ENCODE data around the gene SECISBP2. TPM values are rescaled to one million over a fixed set of nuclear protein-coding genes. Genes with fewer than 3 reads are reported as not detected.

SECISBP2 gene
- total and polyA plus RNA-seq, 9 donors = 31.2 to 87.6 (median 51.1) TPM

DNA sequence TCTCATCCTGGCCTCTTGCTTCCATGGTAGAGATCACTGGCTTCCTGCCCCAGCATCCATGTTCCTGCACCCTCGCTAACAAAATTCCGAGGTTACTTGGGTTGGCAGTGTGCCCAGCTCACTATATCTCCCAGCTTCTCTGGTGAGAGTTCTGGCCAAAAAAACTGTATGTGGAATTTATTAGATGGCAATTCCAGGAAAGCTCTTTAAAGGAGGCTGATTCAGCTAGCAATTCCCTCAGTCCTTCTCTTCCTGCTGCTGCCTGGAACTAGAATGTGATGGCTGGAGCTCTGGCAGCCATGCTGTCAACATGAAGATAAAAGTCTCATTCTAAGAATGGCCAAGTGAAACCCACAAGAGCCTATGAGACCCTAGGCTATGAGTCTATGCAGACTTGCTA, 88.8 kb downstream of the SECISBP2 start:
- 9 to 10% (median 9%) methylated on average over 2 of the region's 2 CpGs for WGBS, 3 donors
- Histone ChIP-seq H3K4me3 (no peak overlapping the region), H3K27ac (no peak overlapping the region), H3K36me3 (no peaks in the 10 kb centered on the region), H3K9me3 (no peaks in the 10 kb centered on the region), H3K4me1 (ENCODE audit: insufficient read depth) (no peaks in the 10 kb centered on the region), H3K27me3 (no peaks in the 10 kb centered on the region)
- intact Hi-C loops (cut with DNase I) = no loop called here
- DNase-seq = no peak
- TF ChIP-seq CTCF (IDR thresholded peaks at IDR 0.05) (no peak), EP300 (IDR thresholded peaks at IDR 0.05) (no peak), POLR2A (IDR thresholded peaks at IDR 0.05) (no peak)

DNA sequence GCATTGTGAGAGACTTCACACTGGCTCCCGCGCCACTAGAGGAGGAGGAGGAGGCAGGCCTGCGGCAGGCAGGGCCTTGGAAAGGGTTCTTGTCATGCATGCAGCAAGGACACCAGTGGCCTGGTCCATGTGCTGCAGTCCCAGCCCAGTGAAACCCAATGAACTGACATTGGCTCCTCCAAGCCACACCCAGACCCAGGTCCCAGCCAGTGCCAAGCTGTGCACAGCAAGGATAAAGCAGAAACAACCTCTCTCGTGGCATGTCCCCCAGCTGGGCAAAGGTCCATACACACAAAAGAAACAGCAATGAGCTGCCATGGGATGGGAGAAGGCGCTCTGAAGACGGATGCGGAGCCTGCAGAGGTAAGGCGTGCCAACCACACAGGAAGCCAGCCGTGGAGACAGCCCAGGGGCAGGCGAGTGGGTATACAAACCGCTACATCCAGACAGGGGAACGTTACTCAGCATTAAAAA, 90.4 kb downstream of the SECISBP2 start:
- TF ChIP-seq EP300 (IDR thresholded peaks at IDR 0.05) = no peak
- TF ChIP-seq POLR2A (IDR thresholded peaks at IDR 0.05) = no peak
- TF ChIP-seq CTCF (IDR thresholded peaks at IDR 0.05) = no peak
- Histone ChIP-seq H3K4me1 (ENCODE audit: insufficient read depth) (no peaks in the 10 kb centered on the region), H3K4me3 (no peak overlapping the region), H3K36me3 (no peaks in the 10 kb centered on the region), H3K27me3 (no peaks in the 10 kb centered on the region), H3K27ac (no peak overlapping the region), H3K9me3 (no peaks in the 10 kb centered on the region)
- intact Hi-C loops (cut with DNase I) = no loop called here
- DNase-seq = no peak
- WGBS, 3 donors = 90 to 91% (median 91%) methylated on average over 12 of the region's 12 CpGs

Small RNAs within 50 kb of the gene (microRNA-seq; reads per million reads assigned to microRNA genes)
- gene MIR3153 = 0 to 0.16 (median 0) reads per million in 3 donors

Small RNAs within 50 kb of the gene (small RNA-seq; reads per million reads assigned to genes)
- gene MIR3153 = not detected

Other genes starting within 250 kb of the SECISBP2 start
- gene SHC3, start 139.7 kb upstream of the SECISBP2 start, total RNA-seq = 1 to 10 TPM in 1 of 7 donors, under 1 TPM in 6; 0.12 to 1.0 (median 0.46) TPM
- under 1 TPM; 0.05 to 1.00 TPM for gene SHC3, start 139.7 kb upstream of the SECISBP2 start, polyA plus RNA-seq
- gene CKS2, start 7.3 kb upstream of the SECISBP2 start, total RNA-seq = 10 to 100 TPM in 1 of 7 donors, 1 to 10 TPM in 6; 2.9 to 13.7 (median 7.5) TPM
- gene CKS2, start 7.3 kb upstream of the SECISBP2 start, polyA plus RNA-seq = 10 to 100 TPM; 13.6 to 13.8 TPM
- gene SEMA4D, start 179.6 kb downstream of the SECISBP2 start, total RNA-seq = 10 to 100 TPM; 11.1 to 27.2 (median 17.9) TPM
- gene SEMA4D, start 179.6 kb downstream of the SECISBP2 start, polyA plus RNA-seq = 10 to 100 TPM in 1 of 2 donors, 1 to 10 TPM in 1; 6.0 to 10.4 TPM

Measured in ovary (tissue), 9 donors.